SK-N-SH treated with all-trans-retinoic acid at 6 μM for 48 hours (cell line): ENCODE results near the gene FAM120AOS.

ENCODE experiments used
- ATAC-seq: fragments of 200-7000 bp; cut with Tn5 transposase; 3 replicates; pipeline ENCODE4 v1.9.1; 2020; ENCODE audit warnings: mild to moderate bottlenecking, moderate library complexity
- ARNTL ChIP-seq: fragments of 450-650 bp; formaldehyde crosslinking; IDR thresholded peaks from 2 replicates; pipeline ENCODE4 v1.5.0; 2020; ENCODE audit warnings: low read depth, mild to moderate bottlenecking, moderate library complexity, borderline replicate concordance
- BACH2 ChIP-seq: fragments of 250-450 bp; sonication (Bioruptor Pico); IDR thresholded peaks from 2 replicates; pipeline ENCODE4 v1.9.0; 2021; ENCODE audit warnings: mild to moderate bottlenecking, borderline replicate concordance
- CSDC2 ChIP-seq: fragments of 250-450 bp; sonication (Bioruptor Pico); IDR thresholded peaks from 2 replicates; pipeline ENCODE4 v1.5.0; 2020; ENCODE audit warnings: mild to moderate bottlenecking, moderate library complexity
- ESRRG ChIP-seq: fragments of 250-450 bp; sonication (Bioruptor Pico); IDR thresholded peaks from 2 replicates; pipeline ENCODE4 v1.6.1; 2021; ENCODE audit warnings: mild to moderate bottlenecking
- GLIS3 ChIP-seq: fragments of 250-450 bp; sonication (Bioruptor Pico); IDR thresholded peaks from 2 replicates; pipeline ENCODE4 v1.5.0; 2020; ENCODE audit warnings: mild to moderate bottlenecking, moderate library complexity
- ISL1 ChIP-seq: fragments of 250-450 bp; sonication (Bioruptor Pico); IDR thresholded peaks from 2 replicates; pipeline ENCODE4 v2.1.2; 2022; ENCODE audit warnings: mild to moderate bottlenecking, moderate library complexity
- OSR1 ChIP-seq: fragments of 250-450 bp; sonication (Bioruptor Pico); IDR thresholded peaks from 2 replicates; pipeline ENCODE4 v1.8.0; 2022; ENCODE audit warnings: moderate library complexity, mild to moderate bottlenecking, inconsistent platforms
- PPARA ChIP-seq: fragments of 250-450 bp; sonication (Bioruptor Pico); IDR thresholded peaks from 2 replicates; pipeline ENCODE4 v1.5.0; 2020; ENCODE audit warnings: mild to moderate bottlenecking, borderline replicate concordance
- RARB ChIP-seq: fragments of 250-450 bp; sonication (Bioruptor Pico); IDR thresholded peaks from 2 replicates; pipeline ENCODE4 v1.8.0; 2021; ENCODE audit warnings: mild to moderate bottlenecking, moderate library complexity
- SNAI2 ChIP-seq: fragments of 250-450 bp; sonication (Bioruptor Pico); IDR thresholded peaks from 2 replicates; pipeline ENCODE4 v1.5.0; 2020; ENCODE audit warnings: mild to moderate bottlenecking, moderate library complexity
- TCF4 ChIP-seq: fragments of 250-450 bp; sonication (Bioruptor Pico); IDR thresholded peaks from 2 replicates; pipeline ENCODE4 v1.8.0; 2021; ENCODE audit warnings: mild to moderate bottlenecking, moderate library complexity, borderline replicate concordance
- TOX ChIP-seq: fragments of 250-450 bp; sonication (Bioruptor Pico); IDR thresholded peaks from 2 replicates; pipeline ENCODE4 v1.8.0; 2021; ENCODE audit warnings: mild to moderate bottlenecking, moderate library complexity, borderline replicate concordance
- TSHZ2 ChIP-seq: fragments of 250-450 bp; sonication (Bioruptor Pico); IDR thresholded peaks from 2 replicates; pipeline ENCODE4 v1.5.0; 2020; ENCODE audit warnings: mild to moderate bottlenecking, moderate library complexity
- ZC3H10 ChIP-seq: fragments of 250-450 bp; sonication (Bioruptor Pico); IDR thresholded peaks from 2 replicates; pipeline ENCODE4 v1.5.1; 2021; ENCODE audit warnings: mild to moderate bottlenecking, moderate library complexity
- ZFP3 ChIP-seq: fragments of 250-450 bp; sonication (Bioruptor Pico); IDR thresholded peaks from 2 replicates; pipeline ENCODE4 v1.5.0; 2020; ENCODE audit warnings: mild to moderate bottlenecking, moderate library complexity
- ZFP30 ChIP-seq: fragments of 450-650 bp; formaldehyde crosslinking; IDR thresholded peaks from 2 replicates; pipeline ENCODE4 v1.5.0; 2022; ENCODE audit warnings: mild to moderate bottlenecking, moderate library complexity
- ZNF565 ChIP-seq: fragments of 450-650 bp; formaldehyde crosslinking; conservative IDR thresholded peaks from 2 replicates; pipeline ENCODE4 v1.5.0; 2020; ENCODE audit warnings: low read depth, mild to moderate bottlenecking, moderate library complexity
- ZNF70 ChIP-seq: fragments of 450-650 bp; formaldehyde crosslinking; IDR thresholded peaks from 2 replicates; pipeline ENCODE4 v1.5.0; 2020; ENCODE audit warnings: mild to moderate bottlenecking, moderate library complexity
- ZNF8 ChIP-seq: fragments of 450-650 bp; formaldehyde crosslinking; IDR thresholded peaks from 2 replicates; pipeline ENCODE4 v1.5.0; 2020; ENCODE audit warnings: mild to moderate bottlenecking, moderate library complexity
- TF ChIP-seq, protein P1 (sequence below): fragments of 250-450 bp; sonication (Bioruptor Pico); IDR thresholded peaks from 2 replicates; pipeline ENCODE4 v1.5.1; 2021; ENCODE audit warnings: mild to moderate bottlenecking, moderate library complexity
- TF ChIP-seq, protein P2 (sequence below): fragments of 250-450 bp; sonication (Bioruptor Pico); IDR thresholded peaks from 2 replicates; pipeline ENCODE4 v1.5.1; 2020; ENCODE audit warnings: low read depth, mild to moderate bottlenecking, moderate library complexity
- TF ChIP-seq, protein P3 (sequence below): fragments of 250-450 bp; sonication (Bioruptor Pico); IDR thresholded peaks from 2 replicates; pipeline ENCODE4 v1.8.0; 2021; ENCODE audit warnings: low read depth, mild to moderate bottlenecking, moderate library complexity, borderline replicate concordance

The FAM120AOS gene

GRCh38 chr9:93453047-93453914 lies at the start of gene FAM120AOS:
Gene FAM120AOS (minus strand): TSS chr9:93453581. CDS start chr9:93452709, 872 bp downstream.
- peak; percentile 90 for ATAC-seq
- TF ChIP-seq CSDC2 (CRISPR knock-in tag) (no peak), OSR1 (no peak), TOX (CRISPR knock-in tag) (no peak), ZNF8 (CRISPR knock-in tag) (no peak), ESRRG (CRISPR knock-in tag) (no peak), ZFP3 (CRISPR knock-in tag) (no peak), ZNF70 (CRISPR knock-in tag) (no peak), PPARA (no peak), ZC3H10 (no peak), BACH2 (no peak), ZFP30 (CRISPR knock-in tag) (no peak), TCF4 (CRISPR knock-in tag) (no peak), GLIS3 (CRISPR knock-in tag) (no peak), ARNTL (CRISPR knock-in tag) (no peak)
- TF ChIP-seq, protein P1, sequence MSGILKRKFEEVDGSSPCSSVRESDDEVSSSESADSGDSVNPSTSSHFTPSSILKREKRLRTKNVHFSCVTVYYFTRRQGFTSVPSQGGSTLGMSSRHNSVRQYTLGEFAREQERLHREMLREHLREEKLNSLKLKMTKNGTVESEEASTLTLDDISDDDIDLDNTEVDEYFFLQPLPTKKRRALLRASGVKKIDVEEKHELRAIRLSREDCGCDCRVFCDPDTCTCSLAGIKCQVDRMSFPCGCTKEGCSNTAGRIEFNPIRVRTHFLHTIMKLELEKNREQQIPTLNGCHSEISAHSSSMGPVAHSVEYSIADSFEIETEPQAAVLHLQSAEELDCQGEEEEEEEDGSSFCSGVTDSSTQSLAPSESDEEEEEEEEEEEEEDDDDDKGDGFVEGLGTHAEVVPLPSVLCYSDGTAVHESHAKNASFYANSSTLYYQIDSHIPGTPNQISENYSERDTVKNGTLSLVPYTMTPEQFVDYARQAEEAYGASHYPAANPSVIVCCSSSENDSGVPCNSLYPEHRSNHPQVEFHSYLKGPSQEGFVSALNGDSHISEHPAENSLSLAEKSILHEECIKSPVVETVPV = no peak
- TF ChIP-seq, protein P2, sequence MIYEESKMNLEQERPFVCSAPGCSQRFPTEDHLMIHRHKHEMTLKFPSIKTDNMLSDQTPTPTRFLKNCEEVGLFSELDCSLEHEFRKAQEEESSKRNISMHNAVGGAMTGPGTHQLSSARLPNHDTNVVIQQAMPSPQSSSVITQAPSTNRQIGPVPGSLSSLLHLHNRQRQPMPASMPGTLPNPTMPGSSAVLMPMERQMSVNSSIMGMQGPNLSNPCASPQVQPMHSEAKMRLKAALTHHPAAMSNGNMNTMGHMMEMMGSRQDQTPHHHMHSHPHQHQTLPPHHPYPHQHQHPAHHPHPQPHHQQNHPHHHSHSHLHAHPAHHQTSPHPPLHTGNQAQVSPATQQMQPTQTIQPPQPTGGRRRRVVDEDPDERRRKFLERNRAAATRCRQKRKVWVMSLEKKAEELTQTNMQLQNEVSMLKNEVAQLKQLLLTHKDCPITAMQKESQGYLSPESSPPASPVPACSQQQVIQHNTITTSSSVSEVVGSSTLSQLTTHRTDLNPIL = no peak
- TF ChIP-seq, protein P3, sequence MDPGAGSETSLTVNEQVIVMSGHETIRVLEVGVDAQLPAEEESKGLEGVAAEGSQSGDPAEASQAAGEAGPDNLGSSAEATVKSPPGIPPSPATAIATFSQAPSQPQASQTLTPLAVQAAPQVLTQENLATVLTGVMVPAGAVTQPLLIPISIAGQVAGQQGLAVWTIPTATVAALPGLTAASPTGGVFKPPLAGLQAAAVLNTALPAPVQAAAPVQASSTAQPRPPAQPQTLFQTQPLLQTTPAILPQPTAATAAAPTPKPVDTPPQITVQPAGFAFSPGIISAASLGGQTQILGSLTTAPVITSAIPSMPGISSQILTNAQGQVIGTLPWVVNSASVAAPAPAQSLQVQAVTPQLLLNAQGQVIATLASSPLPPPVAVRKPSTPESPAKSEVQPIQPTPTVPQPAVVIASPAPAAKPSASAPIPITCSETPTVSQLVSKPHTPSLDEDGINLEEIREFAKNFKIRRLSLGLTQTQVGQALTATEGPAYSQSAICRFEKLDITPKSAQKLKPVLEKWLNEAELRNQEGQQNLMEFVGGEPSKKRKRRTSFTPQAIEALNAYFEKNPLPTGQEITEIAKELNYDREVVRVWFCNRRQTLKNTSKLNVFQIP (CRISPR knock-in tag) = no peak

- ATAC-seq = peak; percentile 45
- TF ChIP-seq BACH2 = no peak
Observed at GRCh38 chr9:93501406-93501805, 48.0 kb upstream of the FAM120AOS start.

- no peak for TF ChIP-seq BACH2
- no peak for TF ChIP-seq ARNTL (CRISPR knock-in tag)
- TF ChIP-seq SNAI2 (CRISPR knock-in tag) = no peak
- no peak for TF ChIP-seq ZNF70 (CRISPR knock-in tag)
- no peak for TF ChIP-seq ESRRG (CRISPR knock-in tag)
- TF ChIP-seq ISL1 (CRISPR knock-in tag) = no peak
- no peak for TF ChIP-seq TSHZ2 (CRISPR knock-in tag)
- TF ChIP-seq OSR1 = no peak
- no peak for TF ChIP-seq ZFP3 (CRISPR knock-in tag)
- no peak for TF ChIP-seq CSDC2 (CRISPR knock-in tag)
- TF ChIP-seq RARB = no peak
- no peak for TF ChIP-seq ZNF565 (CRISPR knock-in tag)
- no peak for TF ChIP-seq TOX (CRISPR knock-in tag)
- ATAC-seq = peak; percentile 51
Observed at GRCh38 chr9:93500571-93501298, 47.4 kb upstream of the FAM120AOS start.
